Stimulated activated CD8-positive, alpha-beta memory T cell treated with anti-CD3 and anti-CD28 coated beads, Interleukin-7, amount 100 ng/mL, for 24 hours (primary cell): ENCODE measurements around the gene FREM1.

Source experiments
- DNase-seq: peaks from one replicate; pipeline ENCODE4 v3.0.0-alpha.2; 2020; ENCODE audit warnings: low read depth

Gene FREM1

DNA sequence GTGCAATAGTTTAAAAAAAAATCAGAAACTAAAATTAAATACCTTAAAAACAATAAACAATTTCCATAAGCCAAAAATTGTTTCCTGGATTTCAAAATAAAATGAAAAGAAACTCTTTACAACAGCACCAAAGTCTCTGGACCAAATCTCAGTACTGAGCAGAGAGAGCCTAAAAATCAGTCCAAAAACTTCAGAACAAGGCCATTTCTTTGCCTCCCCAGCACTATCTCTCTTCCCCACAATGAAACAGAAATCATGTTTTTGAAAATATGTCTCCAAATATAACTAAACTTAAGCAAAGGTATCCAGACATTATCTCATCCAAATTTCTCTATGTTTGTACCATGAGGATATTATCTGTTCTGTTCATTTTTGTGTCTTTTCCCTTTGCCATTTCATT is 1.0 kb downstream of the FREM1 start:
- no peak for DNase-seq

DNA sequence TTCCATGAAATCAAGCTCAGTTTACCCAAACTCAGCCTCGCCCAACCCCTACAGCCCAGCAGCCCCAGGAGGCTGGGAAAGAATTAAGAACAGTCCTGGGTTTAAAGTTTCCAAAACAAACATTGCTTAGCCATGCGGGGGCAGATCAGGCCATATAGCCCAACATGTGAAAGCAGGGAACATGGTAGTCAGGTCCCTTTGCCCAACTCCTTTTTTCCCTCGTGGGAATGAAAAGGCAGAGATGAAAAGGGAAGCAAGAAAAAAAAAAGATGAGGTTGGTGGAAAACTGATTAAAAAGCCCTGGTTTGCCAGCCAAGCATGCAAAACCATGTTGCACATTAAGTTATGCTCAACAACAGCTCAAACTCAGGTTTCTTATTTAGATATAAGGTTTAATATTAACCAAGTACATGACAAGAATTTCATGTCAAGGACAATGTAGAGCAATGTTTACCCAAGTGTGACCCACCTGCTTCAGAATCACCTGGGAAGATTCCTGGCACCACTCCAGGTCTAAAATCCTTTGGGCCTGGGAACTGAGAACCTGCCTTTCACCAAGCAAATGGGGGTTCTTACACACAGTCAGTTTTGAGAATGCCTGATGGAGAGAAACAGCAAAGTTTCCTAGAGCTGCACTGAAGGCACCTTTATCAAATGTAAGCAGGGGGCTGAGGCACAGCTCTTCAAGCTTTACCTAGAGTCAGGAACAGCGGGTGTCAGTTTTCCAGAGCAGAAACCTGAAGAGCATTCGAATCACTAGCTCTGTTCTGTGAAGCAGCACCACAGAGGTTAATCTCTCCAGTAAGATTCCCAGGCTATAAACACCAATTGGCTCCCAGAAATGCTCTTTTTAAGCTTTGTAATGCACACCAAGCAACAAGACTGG is 1.7 kb downstream of the FREM1 start:
- no peak for DNase-seq

DNA sequence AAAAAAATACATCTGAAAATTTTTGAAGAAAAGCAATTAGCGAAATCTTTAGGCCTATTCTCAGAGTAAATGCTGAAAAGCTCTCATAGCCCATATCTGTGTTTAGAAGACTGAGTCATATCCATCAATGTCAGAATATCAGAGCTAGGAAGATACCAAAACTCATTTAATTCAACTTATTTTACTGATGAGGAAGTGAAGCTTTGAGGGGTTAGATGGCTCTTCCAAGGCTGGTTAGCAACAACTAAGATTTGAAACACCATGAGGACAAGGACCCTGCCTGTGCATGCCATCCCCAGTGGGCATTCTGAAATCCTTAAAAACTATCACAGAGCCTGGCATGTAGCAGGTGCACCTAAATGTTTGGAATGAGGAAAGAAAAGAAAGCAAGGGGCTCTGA is 2.5 kb downstream of the FREM1 start:
- no peak for DNase-seq

DNA sequence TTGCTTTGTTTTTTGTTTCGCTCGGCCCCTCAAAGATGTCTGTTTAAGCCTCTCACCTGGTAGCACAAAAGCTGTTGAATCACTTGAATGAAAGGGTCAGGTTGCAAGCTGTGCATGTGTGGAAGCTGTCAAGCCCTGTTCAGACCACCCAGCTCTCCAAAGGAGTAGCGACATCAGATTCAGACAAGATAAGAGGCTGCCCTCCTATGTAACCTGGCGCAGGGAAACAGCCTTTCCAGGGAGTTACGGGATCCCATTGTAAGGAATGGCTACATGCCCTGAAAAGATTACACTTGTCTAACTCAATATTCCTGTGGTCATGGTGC is 2.9 kb downstream of the FREM1 start:
- DNase-seq: no peak

DNA sequence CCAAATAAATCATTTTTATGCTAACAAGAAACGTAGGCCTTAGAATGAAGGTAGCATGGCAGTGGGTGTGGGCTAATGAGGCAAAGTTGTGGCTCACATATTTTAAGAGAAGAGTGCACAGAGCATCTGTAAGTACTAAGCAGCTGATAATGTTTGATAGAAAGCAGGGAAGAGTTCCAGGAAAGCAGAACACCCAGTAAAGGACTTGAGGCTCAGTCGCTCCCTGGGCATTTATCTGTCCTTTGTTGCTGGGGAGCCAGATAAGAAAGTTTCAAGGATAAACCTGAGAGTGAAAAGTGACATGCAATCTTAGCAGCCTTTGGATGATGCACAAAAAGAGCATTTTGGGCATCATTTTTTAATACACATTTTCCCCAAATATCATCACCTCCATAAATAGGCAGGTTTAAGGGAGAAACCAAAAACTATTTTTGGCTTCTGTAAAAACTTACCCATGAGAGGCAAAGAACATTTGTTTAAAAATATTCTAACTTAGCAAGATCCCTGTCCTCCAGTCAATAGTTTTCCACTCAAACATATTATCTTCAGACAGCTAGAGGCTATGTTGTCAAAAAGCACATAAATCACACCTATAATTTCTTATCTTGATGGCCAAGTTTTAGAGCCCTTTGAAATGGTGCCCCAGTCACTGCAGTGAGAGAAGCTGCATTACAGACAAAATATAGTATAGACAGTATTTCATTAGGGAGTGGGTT is 3.4 kb downstream of the FREM1 start:
- DNase-seq: no peak

DNA sequence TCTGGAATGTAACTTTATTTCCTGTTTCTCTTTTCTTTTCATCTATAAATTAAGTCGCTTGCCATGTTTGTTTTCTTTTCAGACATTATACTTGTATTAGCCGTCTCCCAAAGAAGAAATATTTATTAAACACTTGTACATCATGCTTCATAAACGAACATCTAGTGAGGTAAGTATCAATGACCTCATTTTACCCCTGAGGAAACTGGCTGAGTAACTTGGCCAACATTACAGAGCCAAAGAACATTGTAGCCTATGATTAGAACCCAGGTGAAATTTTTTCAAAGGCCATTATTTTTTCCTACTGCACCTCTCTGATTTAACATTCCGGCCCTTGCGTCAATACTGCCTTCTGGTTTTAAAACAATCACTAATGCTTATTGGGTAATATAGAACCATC is 4.2 kb downstream of the FREM1 start:
- no peak for DNase-seq

DNA sequence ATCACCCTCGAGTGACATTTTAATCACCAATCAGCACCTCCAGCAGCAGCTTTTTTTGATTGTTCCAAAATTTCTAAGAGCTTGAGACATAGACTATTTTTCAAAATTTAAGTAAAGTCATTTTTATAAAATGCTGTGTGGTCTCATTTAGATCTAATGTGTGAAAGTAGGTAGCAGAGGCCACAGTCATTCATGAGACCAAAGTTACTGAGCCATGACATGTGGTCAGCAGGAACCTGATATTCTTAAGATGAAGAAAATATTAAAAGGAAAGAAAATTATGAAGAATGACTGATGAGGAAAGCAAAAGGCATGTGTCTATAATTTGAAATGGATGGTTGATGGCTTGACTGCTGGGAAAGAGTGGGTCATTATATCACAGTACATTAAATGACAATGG is 7.2 kb downstream of the FREM1 start:
- no peak for DNase-seq

DNA sequence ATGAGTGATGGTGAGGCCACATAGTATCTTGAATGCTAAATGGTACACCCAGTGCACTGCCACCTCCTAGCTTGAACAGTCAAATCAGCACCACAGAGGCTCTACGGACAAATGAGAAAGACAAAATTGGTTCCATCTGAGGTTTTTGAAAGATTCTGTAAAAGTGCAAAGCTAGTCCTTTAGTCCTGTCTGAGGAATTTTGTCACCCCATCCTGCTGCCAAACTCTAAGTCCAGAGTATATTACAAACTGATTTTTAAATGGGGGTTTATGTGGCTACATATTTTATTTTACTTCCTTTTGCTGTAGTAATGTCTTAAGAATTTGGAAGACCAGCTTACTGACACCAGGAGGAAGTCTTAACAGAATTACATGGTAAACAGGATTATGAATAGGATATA is 7.7 kb downstream of the FREM1 start:
- no peak for DNase-seq

DNA sequence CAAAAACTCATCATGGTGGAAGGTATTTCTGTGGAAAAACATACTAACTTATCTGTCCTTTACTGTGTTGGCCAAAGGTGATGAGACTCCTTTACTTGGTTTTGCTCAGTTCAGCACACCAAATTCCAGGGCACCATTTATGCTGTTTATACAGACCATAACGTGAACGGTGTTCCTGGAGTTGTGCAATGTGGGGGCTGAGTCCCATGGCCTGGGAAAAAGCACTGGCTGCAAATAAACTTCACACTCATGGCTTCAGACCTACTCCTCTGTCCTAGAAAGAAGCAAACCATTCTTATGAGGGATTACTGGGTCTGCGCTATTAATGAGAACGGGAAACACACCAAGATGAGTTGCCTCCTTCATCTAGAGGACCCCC is 10.4 kb downstream of the FREM1 start:
- DNase-seq: no peak

DNA sequence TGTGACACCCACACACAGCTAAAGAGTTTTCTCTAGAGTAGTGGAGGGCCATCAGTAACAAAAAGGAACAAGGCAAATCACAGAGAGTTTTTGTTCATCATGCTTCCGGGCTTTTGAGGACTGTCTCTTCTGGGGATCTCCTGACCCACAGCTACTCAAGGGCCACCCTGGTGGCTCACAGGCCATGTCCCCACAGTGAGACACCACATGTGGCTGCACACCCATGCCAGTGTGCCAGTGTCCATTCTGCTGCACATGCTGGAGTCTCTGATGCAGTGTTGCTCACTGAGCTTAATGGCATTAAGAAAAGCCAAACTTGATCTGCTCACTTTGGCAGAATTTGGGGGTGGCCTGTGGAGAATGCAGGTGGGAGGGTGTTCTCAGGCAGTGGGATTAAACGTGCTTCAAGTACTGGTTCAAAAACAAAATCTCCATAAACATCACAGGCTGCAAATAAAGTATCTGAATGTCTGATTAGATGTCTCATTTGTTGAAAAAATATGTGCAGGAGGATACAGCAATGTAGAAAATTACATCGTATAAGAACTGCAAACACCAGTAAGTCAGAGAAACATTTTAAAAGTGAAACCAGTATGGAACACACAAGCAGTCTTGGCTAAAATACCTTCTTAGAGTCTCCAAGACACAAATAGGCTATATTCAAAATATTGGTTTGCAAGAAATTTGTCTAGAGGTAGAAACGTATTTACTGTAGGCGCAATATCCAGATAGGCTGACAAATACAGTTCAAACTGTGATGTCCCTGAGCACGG is 11.0 kb downstream of the FREM1 start:
- DNase-seq: no peak

DNA sequence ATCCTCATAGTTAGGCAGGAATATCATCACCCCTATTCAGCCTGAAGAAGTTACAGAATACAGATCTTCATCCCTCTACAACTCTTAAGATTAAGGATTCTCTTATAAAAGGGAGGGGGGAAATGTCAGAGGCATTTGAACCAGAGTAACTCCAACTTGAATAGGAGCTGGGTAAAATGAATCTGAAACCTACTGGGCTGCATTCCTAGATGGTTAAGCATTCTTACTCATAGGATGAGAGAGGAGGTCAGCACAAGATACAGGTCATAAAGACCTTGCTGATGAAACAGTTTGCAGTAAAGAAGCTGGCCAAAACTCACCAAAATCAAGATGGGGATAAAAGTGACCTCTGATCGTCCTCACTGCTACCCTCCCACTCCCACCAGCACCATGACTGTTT is 14.4 kb downstream of the FREM1 start:
- DNase-seq: no peak

DNA sequence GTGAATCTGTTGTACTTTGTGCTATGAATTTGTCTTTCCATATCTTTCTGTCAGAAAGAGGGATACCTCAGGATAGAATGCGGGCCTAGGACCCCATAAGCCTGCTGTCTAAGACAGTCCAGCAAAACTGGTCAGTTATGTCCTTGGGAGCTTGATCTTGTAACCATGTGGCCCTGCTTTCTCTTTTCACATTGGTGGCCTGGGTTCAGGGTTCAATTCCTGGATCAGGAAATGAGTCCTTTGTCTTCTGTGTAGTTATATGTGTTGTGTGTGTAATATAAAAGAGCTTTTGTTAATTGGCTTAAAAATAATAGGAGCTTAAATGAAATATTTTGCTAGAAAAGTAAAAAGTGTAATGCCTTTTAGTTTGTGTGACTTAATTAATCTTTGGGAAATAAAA is 16.9 kb downstream of the FREM1 start:
- no peak for DNase-seq

DNA sequence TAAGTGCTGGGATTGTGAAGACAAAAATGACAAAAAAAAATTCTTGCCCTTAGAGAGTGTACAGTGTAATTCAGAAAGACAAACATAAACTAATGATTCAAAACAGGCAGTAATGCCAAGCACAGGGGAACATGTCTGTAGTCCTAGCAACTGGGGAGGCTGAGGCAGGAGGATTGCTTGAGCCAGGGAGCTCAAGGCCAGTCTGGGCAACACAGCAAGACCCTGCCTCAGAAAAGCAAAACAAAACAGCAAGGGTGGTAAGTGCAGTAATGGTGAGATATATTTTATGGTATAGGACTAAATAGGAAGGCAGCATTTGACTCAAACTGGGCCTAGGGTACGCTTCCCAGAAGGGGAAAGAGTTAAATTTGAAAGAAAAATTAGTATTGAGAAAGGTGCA is 18.9 kb downstream of the FREM1 start:
- DNase-seq: no peak

DNA sequence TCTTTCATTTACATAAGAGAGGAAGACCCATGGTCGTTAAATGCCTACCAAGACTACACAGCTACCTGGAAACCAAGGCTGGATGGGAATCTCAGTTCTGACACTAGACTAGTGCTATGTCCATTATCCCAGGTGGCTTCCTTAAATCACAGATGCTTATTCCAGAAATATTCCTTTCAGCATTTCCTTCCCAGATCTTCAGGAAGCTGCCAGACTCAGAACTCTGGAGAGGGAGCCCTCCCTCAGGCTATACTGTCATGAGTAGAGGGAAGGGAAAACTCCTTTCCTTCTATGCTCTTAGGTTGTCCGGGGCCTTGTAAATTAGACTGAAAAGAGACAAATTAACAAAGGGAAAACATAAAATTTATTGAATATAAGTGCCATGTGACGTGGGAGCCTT is 20.8 kb downstream of the FREM1 start:
- no peak for DNase-seq

DNA sequence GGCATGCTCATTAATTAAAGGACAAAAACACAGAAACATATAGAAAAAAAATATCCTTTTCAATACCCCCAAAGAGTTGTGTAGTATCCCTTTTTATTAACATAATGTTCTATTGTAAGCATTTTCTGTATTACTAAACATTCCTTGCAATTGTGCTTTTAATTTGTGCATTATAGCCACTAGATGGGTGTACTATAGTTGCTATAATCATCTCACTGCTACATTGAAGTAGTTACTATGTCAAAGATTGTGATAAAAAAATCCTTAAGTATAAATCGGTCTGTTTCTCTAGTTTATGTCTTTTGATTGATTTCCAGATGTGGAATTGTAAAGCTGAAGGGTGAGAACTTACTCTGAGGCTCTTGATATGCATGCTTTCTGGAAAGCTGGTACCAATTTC is 21.4 kb downstream of the FREM1 start:
- DNase-seq: no peak

DNA sequence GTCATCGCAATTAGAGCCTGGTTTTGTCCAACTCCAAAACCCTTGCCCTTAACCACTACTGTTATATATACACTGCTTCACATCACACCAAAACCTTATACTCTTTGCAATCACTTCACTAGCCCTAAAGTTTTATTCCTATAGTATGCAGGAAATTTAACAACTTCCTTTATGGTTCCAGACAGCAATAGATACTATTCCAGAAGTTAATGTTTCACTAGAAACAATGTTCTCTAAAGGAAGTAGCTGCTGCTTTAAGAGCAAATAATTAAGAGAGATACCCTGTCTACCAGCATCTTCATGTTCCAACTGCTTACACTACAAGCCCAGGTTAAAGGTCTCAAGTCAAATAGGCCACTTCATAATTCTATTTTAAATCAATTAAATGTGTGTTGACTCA is 22.0 kb downstream of the FREM1 start:
- no peak for DNase-seq

DNA sequence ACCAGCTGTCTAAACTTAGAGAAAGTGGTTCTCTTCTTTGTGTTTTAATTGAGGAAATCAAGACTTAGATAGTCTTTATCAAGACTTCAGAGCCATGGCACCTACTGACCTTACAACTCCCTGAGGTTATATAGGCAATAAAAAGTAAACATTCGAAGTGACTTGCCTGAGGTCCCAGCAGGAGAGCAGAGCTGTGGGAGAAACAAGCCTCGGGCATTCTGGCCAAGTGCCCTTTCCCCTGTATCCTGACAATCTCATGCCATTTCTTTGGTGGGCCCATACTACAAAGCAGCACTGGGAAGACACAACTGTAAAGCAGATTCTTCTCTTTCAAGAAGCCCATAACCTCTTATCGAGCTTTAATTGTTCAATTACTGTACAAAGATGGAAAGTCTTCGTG is 23.1 kb downstream of the FREM1 start:
- DNase-seq: no peak

DNA sequence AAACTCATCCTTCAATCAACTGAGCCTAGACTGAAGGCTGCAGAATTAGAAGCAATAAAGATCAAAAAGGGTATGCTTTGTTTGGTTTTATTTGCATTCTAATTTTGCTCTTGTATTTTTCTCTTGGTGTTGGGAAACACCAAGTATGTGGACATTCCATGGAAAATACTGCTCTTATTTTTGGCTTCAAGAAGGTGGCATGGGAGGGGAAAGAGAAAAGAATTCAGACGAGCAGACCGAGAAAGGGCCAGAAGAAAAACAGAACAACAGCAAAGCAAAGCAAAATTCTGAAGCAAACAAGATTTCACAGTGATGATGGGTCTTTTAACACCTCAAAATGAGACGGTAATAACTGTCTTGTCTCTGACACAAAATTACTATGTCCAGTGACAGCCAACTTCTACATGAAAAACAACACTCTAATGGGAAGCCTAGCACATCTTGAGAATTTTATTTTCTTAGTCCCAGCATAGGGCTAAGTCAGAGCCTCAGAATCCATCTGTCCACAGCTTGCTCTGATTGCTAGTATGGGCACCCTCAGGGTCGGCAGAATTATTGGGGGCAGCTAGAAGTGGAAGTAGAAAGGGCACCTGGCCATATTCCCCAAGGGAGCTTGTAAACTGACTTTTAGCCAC is 26.8 kb downstream of the FREM1 start:
- no peak for DNase-seq

DNA sequence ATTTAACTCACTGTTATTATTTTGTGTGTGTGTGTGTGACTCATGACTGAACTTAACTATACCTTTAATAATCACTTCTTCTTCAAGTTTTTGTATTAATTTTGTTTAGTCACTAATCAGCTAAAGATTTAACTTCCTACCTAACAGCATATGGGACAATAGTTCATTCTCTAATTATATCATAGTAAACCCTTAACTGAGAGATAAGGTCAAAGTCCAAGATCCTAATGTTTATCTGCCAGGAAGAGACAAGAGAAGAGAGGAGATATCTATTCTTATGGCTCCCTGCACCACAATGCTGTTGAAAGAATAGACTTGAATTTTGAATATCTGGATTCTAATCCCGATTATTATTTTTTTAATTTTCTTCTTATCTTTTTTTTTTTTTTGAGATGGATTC is 28.1 kb downstream of the FREM1 start:
- DNase-seq: no peak

DNA sequence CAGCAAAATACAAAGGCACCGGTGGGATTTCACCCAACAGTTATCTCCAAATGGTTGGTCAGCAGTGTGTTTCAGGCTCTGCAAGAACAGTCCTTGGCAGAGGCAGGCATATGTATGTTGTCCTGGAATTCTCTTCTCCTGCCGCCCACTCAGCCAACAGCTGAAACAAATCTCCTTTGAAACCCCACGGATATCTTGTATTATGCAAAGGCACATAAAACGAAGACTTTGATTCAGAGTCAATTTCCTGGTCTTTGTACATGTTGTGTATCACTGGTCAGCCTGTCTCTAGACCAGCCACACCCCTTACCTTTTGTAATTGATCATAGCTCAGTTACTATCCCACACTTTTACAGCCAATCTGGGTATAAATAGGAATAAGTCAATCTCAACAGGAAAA is 29.2 kb downstream of the FREM1 start:
- no peak for DNase-seq

DNA sequence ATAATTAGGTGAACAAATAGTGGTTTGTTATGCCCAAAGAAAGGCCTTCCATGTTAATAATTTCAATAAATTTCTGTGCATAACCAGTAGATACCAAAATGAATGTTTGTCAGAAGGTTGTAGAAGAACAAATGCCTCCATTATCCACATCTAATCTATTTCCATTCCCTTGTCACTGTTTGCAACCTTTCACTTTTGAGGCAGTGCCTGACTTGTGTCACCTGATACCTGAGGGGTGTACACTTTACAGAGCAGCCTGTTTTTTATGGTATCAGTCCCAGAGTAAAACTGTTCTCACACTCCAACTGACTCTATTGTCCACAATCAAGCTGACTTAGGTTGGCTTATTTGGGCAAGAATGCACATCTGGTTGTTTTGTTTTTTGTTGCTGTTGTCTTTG is 40.1 kb downstream of the FREM1 start:
- no peak for DNase-seq

DNA sequence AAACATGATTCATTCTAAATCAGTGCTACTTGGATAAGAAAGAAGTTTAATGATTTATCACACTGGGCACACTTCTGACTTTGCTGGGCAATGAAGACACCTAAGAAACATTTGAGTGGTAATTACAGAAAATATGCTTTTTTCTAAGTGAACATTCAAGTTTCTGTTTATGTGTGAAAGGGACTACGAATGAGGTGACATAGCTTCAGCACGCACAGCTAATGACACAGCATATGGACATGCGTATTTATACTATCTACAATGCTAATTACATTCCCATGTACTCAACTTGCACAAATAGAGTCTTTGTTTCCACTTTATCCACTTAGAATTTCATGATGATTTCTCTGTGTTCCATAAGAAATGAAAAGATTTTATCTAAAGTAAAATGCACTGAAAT is 40.6 kb downstream of the FREM1 start:
- DNase-seq: no peak
